Effector CD4-positive, alpha-beta T cell (primary cell): Measurements from ENCODE around the gene DHX8.
"Not testable (repeated sequence)": the region's sequence is repeated elsewhere in the genome, so short reads cannot be mapped to it uniquely, and the experiment has no call there.

Experiments used
- DNase-seq: peaks from one replicate; pipeline ENCODE4 v3.0.0-alpha.2; 2020

DHX8 gene

GRCh38 chr17:43462569-43462968 lies 21.2 kb upstream of the DHX8 start:
- DNase-seq, result not testable (repeated sequence)

DNA sequence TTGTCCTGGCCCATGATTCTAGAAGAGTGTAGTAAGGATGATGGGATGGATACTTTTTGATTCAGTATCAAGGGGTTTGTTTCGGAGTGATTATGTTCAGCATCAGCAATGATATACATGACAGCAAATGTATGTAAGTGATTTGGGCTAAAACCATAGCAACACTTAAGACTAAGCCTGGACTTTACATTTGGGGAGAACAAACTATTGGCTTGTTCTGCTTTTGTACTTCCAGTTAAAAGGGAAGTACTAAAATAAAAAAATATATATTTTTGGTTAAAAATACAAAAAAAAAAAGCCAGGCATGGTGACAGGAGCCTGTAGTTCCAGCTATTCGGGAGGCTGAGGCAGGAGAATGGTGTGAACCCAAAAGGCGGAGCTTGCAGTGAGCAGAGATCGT lies 20.5 kb upstream of the DHX8 start:
- no peak for DNase-seq

DNA sequence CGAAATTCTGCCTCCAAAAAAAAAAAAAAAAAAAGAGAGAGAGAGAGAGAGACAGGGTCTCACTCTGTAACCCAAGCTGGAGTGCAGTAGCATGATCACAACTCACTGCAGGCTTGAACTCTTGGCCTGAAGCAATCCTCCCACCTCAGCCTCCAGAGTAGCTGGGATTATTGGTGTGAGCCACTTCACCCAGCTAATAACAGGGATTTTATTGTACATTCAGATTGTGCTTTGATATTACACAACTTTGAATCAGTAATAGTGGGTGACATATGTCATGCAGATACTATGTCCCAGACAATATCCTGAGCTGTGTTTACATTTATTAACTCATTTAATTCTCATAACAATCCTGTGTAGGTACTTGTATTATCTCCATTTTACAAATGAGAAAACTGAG lies 19.7 kb upstream of the DHX8 start:
- DNase-seq, result no peak

DNA sequence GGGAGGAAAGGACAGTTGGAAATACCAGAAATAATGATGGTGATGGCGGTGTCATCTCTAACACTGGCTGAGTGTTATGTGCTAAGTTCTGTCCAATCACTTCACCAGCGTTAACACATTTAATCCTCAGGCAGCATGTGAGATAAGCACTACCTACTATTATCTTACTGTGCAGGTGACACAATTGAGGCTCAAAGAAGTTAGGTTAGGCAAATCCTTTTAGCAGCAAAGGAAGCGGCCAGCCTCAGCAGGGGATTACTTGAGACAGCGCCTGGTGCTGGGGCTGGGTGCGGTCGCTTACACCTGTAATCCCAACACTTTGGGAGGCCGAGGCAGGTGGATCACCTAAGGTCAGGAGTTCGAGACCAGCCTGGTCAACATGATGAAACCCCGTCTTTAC lies 18.7 kb upstream of the DHX8 start:
- DNase-seq, result no peak

DNA sequence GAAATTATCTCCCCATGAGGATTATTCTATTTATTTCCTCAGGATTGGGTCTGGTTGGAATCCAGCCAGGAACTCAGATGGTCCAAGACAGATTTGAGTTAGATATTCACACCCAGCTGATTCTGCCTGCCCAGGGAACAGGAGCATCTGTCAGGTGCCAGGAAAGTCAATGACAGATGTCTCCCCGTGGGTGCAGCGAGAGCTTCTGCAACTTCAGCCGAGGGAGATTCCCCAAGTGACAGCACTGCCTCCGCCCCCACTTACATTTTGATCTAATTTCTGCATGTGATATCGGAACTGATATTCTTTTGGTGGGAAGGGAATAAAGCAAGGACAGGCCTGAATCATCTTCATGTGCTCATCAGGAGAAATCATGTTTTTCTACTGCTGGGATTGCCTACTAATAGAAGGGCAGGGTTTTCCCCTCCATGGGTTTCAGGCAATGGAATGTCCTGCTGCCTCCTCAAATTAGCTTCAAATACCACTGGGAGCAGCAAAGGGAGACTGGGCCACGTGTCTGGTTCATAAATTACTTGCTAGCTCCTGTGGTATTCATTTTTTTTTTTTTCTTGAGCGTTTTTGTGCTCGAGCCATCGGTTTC lies 15.7 kb upstream of the DHX8 start:
- DNase-seq, result no peak

DNA sequence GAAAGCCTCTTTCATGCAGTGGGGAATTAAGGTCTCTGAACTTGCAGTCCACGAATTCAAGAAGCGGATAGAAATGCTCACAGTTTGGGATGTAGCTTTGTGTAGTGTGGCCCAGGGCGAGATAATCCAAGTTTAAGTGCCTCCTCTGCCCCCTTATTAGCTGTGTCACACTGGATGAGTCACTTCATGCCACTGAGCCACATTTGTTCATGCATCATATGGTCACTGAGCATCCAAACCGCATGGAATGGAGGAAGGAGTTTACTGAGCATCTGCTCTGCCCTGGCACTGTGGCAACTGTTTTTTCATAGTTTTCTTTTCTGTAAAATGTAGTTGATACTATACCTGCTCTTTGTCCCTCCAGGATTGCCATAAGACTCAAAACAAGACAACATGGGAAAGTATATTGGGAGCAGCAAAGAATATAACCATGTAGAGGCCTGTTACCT lies 15.1 kb upstream of the DHX8 start:
- no peak for DNase-seq

- DNase-seq, result no peak
Measured at GRCh38 chr17:43469145-43469544, 14.6 kb upstream of the DHX8 start.

DNA sequence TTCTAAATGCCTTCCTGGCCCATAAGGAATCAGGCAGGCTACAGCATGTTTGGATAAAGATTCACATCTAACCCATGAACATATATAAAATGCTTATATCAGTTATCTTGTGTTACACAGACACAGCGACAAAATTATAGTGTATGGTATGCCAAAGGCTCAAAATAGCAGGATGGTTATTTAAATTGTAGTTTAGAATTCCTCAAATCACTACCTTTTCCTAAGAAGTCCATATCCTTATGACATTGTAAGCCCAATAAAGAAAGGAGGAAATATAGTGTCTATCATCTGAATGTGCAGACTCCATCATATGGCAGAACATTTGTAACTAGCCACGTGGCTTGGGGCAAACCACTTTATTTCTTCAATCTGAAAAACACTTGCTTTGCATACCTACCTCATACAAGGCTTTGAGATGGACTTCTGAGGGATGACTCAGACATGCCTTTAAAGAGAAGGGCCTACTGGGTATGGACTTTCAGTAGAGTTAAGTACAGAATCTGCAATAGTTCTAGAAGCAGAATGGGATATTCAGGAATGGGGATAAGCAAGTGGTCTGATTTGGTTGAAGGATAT lies 12.1 kb upstream of the DHX8 start:
- DNase-seq, result no peak

- DNase-seq, result no peak
Measured at GRCh38 chr17:43475494-43476089, 8.2 kb upstream of the DHX8 start.

DNA sequence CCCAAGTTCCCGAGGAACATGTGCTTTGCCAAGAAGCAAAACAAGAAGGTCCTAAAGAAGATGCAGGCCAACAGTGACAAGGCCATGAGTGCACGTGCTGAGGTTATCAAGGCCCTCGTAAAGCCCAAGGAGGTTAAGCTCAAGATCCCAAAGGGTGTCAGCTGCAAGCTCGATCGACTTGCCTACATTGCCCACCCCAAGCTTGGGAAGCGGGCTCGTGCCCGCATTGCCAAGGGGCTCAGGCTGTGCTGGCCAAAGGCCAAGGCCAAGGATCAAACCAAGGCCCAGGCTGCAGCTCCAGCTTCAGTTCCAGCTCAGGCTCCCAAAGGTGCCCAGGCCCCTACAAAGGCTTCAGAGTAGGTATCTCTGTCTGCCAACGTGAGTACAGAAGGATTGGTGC lies 7.5 kb upstream of the DHX8 start:
- not testable (repeated sequence) for DNase-seq

- DNase-seq, result no peak
Measured at GRCh38 chr17:43477832-43478634, 5.7 kb upstream of the DHX8 start.

GRCh38 chr17:43479948-43480347 lies 3.8 kb upstream of the DHX8 start:
- DNase-seq, result no peak

DNA sequence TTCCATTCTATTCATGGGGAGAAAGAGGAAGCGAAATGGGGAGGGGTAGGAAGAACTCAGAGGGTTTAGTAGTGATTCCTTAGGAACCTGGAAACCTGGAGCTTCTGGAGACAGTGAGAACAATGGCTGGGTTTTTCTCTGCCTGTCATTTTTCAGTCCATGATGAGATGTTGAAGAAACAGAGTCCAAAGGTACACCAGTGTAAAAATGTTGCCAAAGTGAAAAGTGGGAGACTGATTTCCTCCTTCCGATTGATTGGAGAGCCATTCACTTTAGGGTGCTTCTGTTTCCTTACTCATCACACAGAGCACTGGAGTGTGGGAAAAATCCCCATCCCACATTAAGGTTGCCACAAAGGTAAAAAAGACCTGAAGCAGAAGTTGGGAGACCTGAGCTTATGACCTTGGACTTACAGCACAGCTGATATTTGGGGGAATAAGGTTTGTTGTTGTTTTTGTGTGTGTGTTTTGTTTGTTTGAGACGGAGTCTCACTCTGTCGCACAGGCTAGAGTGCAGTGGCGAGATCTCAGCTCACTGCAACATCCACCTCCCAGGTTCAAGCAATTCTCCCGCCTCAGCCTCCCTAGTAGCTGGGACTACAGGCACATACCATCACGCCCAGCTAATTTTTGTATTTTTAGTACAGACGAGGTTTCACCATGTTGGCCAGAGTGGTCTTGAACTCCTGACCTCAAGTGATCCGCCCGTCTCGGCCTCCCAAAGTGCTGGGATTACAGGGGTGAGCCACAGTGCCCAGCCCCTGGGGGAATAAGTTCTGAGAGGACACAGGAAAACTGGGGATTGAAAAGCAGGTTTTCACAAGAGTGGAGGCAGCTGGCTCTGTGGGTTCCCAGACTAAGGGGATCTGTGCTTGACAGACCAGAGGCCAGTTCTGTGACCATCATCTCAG lies 1.4 kb upstream of the DHX8 start:
- no peak for DNase-seq

- DNase-seq, result no peak
Measured at GRCh38 chr17:43490621-43491020, 6.8 kb downstream of the DHX8 start.

DNA sequence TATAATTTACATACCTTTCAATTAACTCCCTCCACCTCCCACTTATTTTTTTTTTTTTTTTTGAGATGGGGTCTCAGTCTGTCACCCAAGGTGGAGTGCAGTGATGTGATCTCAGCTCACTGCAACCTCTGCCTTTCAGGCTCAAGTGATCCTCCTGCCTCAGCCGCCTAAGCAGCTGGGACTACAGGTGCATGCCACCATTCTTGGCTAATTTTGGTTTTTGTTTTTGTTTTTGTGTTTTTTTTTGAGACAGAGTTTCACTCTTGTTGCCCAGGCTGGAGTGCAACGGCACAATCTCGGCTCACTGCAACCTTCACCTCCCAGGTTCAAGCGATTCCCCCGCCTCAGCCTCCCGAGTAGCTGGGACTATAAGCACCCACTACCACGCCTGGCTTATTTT lies 25.7 kb downstream of the DHX8 start:
- DNase-seq, result not testable (repeated sequence)

- not testable (repeated sequence) for DNase-seq
Measured at GRCh38 chr17:43511199-43511598, 27.4 kb downstream of the DHX8 start.

- DNase-seq, result no peak
Measured at GRCh38 chr17:43515656-43516055, 31.9 kb downstream of the DHX8 start.

GRCh38 chr17:43517161-43517560 lies 33.4 kb downstream of the DHX8 start:
- no peak for DNase-seq

GRCh38 chr17:43517615-43518386 lies 34.0 kb downstream of the DHX8 start:
- DNase-seq, result no peak

DNA sequence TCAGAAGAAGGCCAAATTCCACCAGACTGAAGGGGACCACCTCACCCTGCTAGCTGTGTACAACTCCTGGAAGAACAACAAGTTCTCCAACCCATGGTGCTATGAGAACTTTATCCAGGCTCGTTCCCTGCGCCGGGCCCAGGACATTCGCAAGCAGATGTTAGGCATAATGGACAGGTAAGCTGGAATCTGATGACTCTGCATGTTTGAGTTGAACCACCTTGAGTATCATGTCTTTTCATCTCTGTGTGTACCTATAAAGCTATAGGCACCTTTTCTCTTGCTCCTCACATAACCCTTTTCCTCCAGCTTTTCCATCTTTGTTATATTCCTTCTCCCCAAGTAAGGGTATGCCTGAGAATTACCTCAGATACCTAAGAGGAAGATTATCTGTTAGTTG lies 37.6 kb downstream of the DHX8 start:
- no peak for DNase-seq

DNA sequence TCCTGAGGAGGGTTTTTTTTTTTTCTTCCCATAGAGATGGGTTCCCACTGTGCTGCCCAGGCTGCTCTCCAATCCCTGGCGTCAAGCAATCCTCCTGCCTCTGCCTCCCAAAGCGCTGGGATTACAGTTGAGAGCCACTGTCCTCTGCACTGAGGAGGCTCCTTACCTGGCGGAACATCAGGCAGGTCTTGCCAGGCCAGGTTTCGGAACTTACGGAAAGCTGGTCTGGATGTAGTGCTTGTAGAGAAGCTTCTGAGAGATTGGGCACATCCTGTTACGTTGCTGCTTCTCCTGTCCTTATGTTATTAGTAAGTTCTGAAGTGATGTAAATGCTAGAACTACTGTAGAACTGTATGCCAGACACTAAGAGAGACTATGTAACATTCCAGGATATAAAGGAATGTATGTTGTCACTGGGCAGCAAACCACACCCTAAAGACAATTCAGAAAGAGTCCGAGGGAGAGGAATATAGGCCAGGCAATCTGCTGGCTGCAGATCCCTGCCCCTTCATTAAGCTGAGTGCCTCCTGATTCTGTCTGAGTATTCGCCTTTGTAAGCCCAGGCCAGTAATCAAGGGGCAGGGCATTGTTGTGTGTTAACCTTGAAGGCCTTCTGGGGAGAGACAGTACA lies 41.3 kb downstream of the DHX8 start:
- no peak for DNase-seq
